HG03439 (cell line): ENCODE measurements around the gene BSPH1.
"Not testable (repeated sequence)": the region's sequence is repeated elsewhere in the genome, so short reads cannot be mapped to it uniquely, and the experiment has no call there.

Source experiments
- ATAC-seq: cut with Tn5 transposase; IDR thresholded peaks from one replicate; pipeline ENCODE4 v1.9.1; 2021; ENCODE audit warnings: mild to moderate bottlenecking, moderate library complexity; ENCODE audit not compliant: unreplicated experiment

Gene BSPH1

DNA sequence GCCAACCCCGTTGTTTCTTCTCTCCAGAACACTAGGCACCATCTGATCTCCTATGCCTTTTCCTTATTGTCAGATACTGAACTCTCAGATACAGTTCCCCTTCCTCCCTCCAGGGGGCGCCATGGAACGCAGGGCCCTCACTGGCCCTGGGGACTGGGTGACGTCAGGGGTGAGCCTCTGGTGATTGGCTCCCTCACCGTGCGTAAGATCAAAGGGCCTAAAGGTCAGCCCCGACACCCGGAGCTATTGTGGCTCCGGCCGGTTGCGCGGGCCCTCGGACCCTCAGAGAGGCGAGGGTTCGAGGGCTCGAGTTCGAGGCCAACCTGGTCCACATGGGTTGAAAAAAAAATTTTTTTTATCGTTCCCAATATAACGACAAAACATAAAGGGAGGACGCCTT, 63.4 kb downstream of the BSPH1 start:
- not testable (repeated sequence) for ATAC-seq

DNA sequence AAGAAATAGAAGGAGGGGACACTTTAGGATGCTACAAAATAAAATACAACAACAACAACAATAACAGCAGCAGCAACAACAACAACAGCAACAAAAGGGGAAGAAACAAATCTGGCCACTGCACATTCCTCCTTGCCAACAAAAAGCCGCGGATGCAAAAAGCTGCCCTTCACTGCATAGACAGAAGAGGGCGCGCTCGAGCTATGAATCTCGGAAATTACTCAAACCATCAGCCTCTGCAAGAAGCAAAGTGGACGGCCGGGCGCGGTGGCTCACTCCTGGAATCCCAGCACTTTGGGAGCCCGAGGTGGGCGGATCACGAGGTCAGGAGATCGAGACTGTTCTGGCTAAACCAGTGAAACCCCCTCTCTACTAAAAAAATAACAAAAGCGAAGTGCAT, 71.9 kb downstream of the BSPH1 start:
- ATAC-seq = not testable (repeated sequence)
